ENCODE results near the gene NPLOC4. TPM values are rescaled to one million over a fixed set of nuclear protein-coding genes. Genes with fewer than 3 reads are reported as not detected.

NPLOC4 gene
- total and polyA plus RNA-seq, 2 of the 13 experiments (the other 11 are each of a cell fraction or from before 2014, with no cell fraction given) = 57.0 to 97.0 TPM

GRCh38 chr17:81666342-81667191, 29.7 kb upstream of the NPLOC4 start, which contains the start of the genes CCDC137 and OXLD1 (continued):
- TF ChIP-seq, protein P1, sequence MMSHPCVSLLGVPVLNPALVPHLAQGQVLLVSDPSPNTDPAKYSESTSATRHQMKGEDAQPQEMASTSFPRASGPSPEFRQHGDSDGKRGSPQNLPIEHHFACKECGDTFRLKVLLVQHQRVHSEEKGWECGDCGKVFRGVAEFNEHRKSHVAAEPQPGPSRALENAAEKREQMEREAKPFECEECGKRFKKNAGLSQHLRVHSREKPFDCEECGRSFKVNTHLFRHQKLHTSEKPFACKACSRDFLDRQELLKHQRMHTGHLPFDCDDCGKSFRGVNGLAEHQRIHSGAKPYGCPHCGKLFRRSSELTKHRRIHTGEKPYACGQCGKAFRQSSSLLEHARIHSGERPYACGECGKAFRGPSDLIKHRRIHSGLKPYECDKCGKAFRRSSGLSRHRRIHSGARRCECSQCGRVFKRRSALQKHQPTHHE (CRISPR knock-in tag; IDR thresholded peaks at IDR 0.05; ENCODE audit: borderline replicate concordance) = no peak
- TF ChIP-seq DZIP1 (CRISPR knock-in tag; IDR thresholded peaks at IDR 0.05) (no peak; the same call in 1 of the 2 replicates), THAP11 (CRISPR knock-in tag; IDR thresholded peaks at IDR 0.05) (peak; percentile 95), ZNF598 (CRISPR knock-in tag; IDR thresholded peaks at IDR 0.05; ENCODE audit: borderline replicate concordance) (peak; percentile 95), MED8 (CRISPR knock-in tag; IDR thresholded peaks at IDR 0.05; ENCODE audit: insufficient replicate concordance) (no peak), HNF1B (CRISPR knock-in tag; IDR thresholded peaks at IDR 0.05) (peak; percentile 75; the same call in 1 of the 2 replicates), SIX4 (CRISPR knock-in tag; IDR thresholded peaks at IDR 0.05) (no peak; the same call in 1 of the 2 replicates), ELF3 (CRISPR knock-in tag; IDR thresholded peaks at IDR 0.05) (peak; percentile 97), ZNF17 (CRISPR knock-in tag; IDR thresholded peaks at IDR 0.05) (0 out of 2 replicates have a peak, but pooled peaks have one; percentile 78), ZNF224 (CRISPR knock-in tag; IDR thresholded peaks at IDR 0.05) (0 out of 2 replicates have a peak, but pooled peaks have one; percentile 15)
- TF ChIP-seq, protein P2, sequence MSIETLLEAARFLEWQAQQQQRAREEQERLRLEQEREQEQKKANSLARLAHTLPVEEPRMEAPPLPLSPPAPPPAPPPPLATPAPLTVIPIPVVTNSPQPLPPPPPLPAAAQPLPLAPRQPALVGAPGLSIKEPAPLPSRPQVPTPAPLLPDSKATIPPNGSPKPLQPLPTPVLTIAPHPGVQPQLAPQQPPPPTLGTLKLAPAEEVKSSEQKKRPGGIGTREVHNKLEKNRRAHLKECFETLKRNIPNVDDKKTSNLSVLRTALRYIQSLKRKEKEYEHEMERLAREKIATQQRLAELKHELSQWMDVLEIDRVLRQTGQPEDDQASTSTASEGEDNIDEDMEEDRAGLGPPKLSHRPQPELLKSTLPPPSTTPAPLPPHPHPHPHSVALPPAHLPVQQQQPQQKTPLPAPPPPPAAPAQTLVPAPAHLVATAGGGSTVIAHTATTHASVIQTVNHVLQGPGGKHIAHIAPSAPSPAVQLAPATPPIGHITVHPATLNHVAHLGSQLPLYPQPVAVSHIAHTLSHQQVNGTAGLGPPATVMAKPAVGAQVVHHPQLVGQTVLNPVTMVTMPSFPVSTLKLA (IDR thresholded peaks at IDR 0.05) = peak; percentile 50; the same call in 1 of the 2 replicates

Measured in HepG2 (cell line).